Measurements from ENCODE around the gene NXPH2. TPM values are rescaled to one million over a fixed set of nuclear protein-coding genes. Genes with fewer than 3 reads are reported as not detected.
"Not testable (repeated sequence)": the region's sequence is repeated elsewhere in the genome, so short reads cannot be mapped to it uniquely, and the experiment has no call there.

The NXPH2 gene
- total and polyA plus RNA-seq, 9 of the 15 experiments (the other 6 are each of a cell fraction or from before 2014, with no cell fraction given): not detected

GRCh38 chr2:138644776-138645175 lies 135.4 kb downstream of the NXPH2 start:
- not testable (repeated sequence) for BruUV-seq (replicated peaks)

More at GRCh38 chr2:138644776-138645175, 135.4 kb downstream of the NXPH2 start:
- H3K9ac ChIP-seq (ENCODE audit: insufficient read depth in 1 of 2, low read depth in 2 of 2, low read length in 2 of 2); H3K9me3 ChIP-seq (replicated peaks; ENCODE audit: control insufficient read depth, insufficient read depth, low read depth, low read length); H4K20me1 ChIP-seq (replicated peaks; ENCODE audit: control insufficient read depth, insufficient read depth, low read length); H3K79me2 ChIP-seq (ENCODE audit: control insufficient read depth, insufficient read depth, low read length); ATAC-seq; intact Hi-C loops (cut with micrococcal nuclease); H3K4me1 ChIP-seq (replicated peaks in 1 of 2; ENCODE audit: control insufficient read depth in 2 of 2, insufficient read depth in 2 of 2, low read length in 2 of 2); H3K27me3 ChIP-seq (ENCODE audit: control insufficient read depth in 2 of 2, insufficient read depth in 2 of 2, low read length in 2 of 2); H3K4me2 ChIP-seq (ENCODE audit: insufficient read depth, low read length); H3K36me3 ChIP-seq (ENCODE audit: control insufficient read depth, insufficient read depth, low read length); FAIRE-seq; POLR2A ChIA-PET; H3K9me1 ChIP-seq (ENCODE audit: control insufficient read depth, insufficient read depth, low read length); H3K4me3 ChIP-seq; CTCF ChIA-PET (ENCODE audit: low intra/inter-chr PET ratio); in situ Hi-C loops (cut with MboI); H3K27ac ChIP-seq (ENCODE audit: extremely low read depth, low read depth, low read length); TF ChIP-seq MYBL2 (CRISPR knock-in tag; IDR thresholded peaks at IDR 0.05; ENCODE audit: borderline replicate concordance); ATF3 (CRISPR knock-in tag; conservative IDR thresholded peaks at IDR 0.05); JUN (CRISPR knock-in tag; IDR thresholded peaks at IDR 0.05; ENCODE audit: borderline replicate concordance): not testable (repeated sequence)
- TF ChIP-seq CBFA2T3 (IDR thresholded peaks at IDR 0.05): 0 out of 2 replicates have a peak, but pooled peaks have one; percentile 8
- TF ChIP-seq ARID1B (IDR thresholded peaks at IDR 0.05): 0 out of 2 replicates have a peak, but pooled peaks have one; percentile 33
- TF ChIP-seq MYBL2 (IDR thresholded peaks at IDR 0.05; ENCODE audit: low read depth): peak; percentile 23; the same call in 1 of the 2 replicates
- 0 out of 2 replicates have a peak, but pooled peaks have one; percentile 44 for TF ChIP-seq FOSL1 (tag; conservative IDR thresholded peaks at IDR 0.05)
- TF ChIP-seq PKNOX1 (IDR thresholded peaks at IDR 0.05): peak; percentile 22; the same call in 1 of the 2 replicates
- peak; percentile 80 for TF ChIP-seq ATF3 (IDR thresholded peaks at IDR 0.05)
- 0 out of 2 replicates have a peak, but pooled peaks have one; percentile 15 for TF ChIP-seq DPF2 (IDR thresholded peaks at IDR 0.05)
- TF ChIP-seq JUN (IDR thresholded peaks at IDR 0.05; ENCODE audit: borderline replicate concordance, low read depth, low read length): 0 out of 2 replicates have a peak, but pooled peaks have one; percentile 28
- TF ChIP-seq TRIM24 (IDR thresholded peaks at IDR 0.05): peak; percentile 71 to 74; a peak in 3 of 4 replicates
- DNase-seq (ENCODE audit: extremely low read depth in 1 of 4, low spot score in 3 of 4): peak in 1 of 4 experiments; percentile 3
- peak overlapping the region; percentile 44; the same call in 1 of the 2 replicates for H2AFZ ChIP-seq (ENCODE audit: low read depth, low read length)
- 1% methylated on average over 9 of the region's 10 CpGs for WGBS (ENCODE audit: insufficient coverage, low coverage, missing lambda C conversion rate)
